Measurements from ENCODE around the gene OR51A2. TPM values are rescaled to one million over a fixed set of nuclear protein-coding genes. Genes with fewer than 3 reads are reported as not detected.

OR51A2 gene
- polyA plus RNA-seq, 2 donors, result not detected

DNA sequence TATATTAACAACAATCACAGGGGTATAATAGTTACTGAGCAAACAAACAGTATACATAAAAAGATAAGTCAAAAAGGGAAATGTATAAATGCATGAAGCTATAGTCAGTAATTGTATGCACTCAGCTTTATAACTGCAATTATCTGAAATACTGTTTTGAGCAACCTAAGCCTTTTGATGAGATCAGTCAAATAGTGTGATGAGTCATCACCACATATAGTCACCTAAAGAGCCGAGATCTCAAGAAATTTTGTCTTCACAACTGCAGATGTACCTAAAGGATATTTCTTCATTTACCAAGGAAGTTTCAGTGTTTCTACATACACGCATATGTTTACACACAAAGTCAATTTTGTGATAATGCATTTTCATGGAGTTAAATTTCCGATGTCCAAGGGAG, 5.4 kb upstream of the OR51A2 start:
- no peaks in the 10 kb centered on the region for H3K36me3 ChIP-seq (ENCODE audit: control insufficient read depth in 2 of 2, insufficient read depth in 2 of 2, low read length in 1 of 2)
- WGBS, 2 donors, result 73 to 78% methylated on average over 3 of the region's 3 CpGs

GRCh38 chr11:4957396-4957795, 1.9 kb upstream of the OR51A2 start:
- Histone ChIP-seq H3K9me3 (ENCODE audit: control insufficient read depth in 2 of 2, insufficient read depth in 1 of 2, low read depth in 1 of 2, low read length in 1 of 2) (no peaks in the 10 kb centered on the region), H3K36me3 (ENCODE audit: control insufficient read depth in 2 of 2, insufficient read depth in 2 of 2, low read length in 1 of 2) (no peaks in the 10 kb centered on the region), H3K4me3 (ENCODE audit: low read depth in 1 of 2, low read length in 2 of 2) (no peak overlapping the region), H3K4me1 (ENCODE audit: control insufficient read depth in 2 of 2, insufficient read depth in 2 of 2, low read length in 1 of 2) (no peaks in the 10 kb centered on the region), H3K27me3 (ENCODE audit: control insufficient read depth in 1 of 2, insufficient read depth in 2 of 2, low read length in 2 of 2) (no peaks in the 10 kb centered on the region), H3K27ac (ENCODE audit: low read depth in 2 of 2, low read length in 1 of 2) (no peak overlapping the region)
- 73 to 85% methylated on average over 4 of the region's 4 CpGs for WGBS, 2 donors

More for the DNA sequence above, 5.4 kb upstream of the OR51A2 start:
- Histone ChIP-seq H3K9me3 (ENCODE audit: control insufficient read depth in 2 of 2, insufficient read depth in 1 of 2, low read depth in 1 of 2, low read length in 1 of 2) (no peaks in the 10 kb centered on the region), H3K4me3 (ENCODE audit: low read depth in 1 of 2, low read length in 2 of 2) (no peak overlapping the region), H3K4me1 (ENCODE audit: control insufficient read depth in 2 of 2, insufficient read depth in 2 of 2, low read length in 1 of 2) (no peaks in the 10 kb centered on the region), H3K27me3 (ENCODE audit: control insufficient read depth in 1 of 2, insufficient read depth in 2 of 2, low read length in 2 of 2) (no peaks in the 10 kb centered on the region), H3K27ac (ENCODE audit: low read depth in 2 of 2, low read length in 1 of 2) (no peak overlapping the region)

- Histone ChIP-seq H3K27me3 (ENCODE audit: control insufficient read depth in 1 of 2, insufficient read depth in 2 of 2, low read length in 2 of 2) (no peaks in the 10 kb centered on the region), H3K27ac (ENCODE audit: low read depth in 2 of 2, low read length in 1 of 2) (no peak within 1 kb of the TSS), H3K4me3 (ENCODE audit: low read depth in 1 of 2, low read length in 2 of 2) (no peak within 1 kb of the TSS), H3K4me1 (ENCODE audit: control insufficient read depth in 2 of 2, insufficient read depth in 2 of 2, low read length in 1 of 2) (no peaks in the 10 kb centered on the region), H3K9me3 (ENCODE audit: control insufficient read depth in 2 of 2, insufficient read depth in 1 of 2, low read depth in 1 of 2, low read length in 1 of 2) (no peaks in the 10 kb centered on the region), H3K36me3 (ENCODE audit: control insufficient read depth in 2 of 2, insufficient read depth in 2 of 2, low read length in 1 of 2) (no peaks in the 10 kb centered on the region)
These were observed 8.0 kb downstream of the OR51A2 start, which contains the start of gene OR51A4 for GRCh38 chr11:4947505-4947904. Gene OR51A4 (minus strand): TSS chr11:4947605. CDS start chr11:4947100, 505 bp downstream.

GRCh38 chr11:4936745-4937144, 18.8 kb downstream of the OR51A2 start:
- Histone ChIP-seq H3K27ac (ENCODE audit: low read depth in 2 of 2, low read length in 1 of 2) (no peak overlapping the region), H3K4me3 (ENCODE audit: low read depth in 1 of 2, low read length in 2 of 2) (no peak overlapping the region), H3K27me3 (ENCODE audit: control insufficient read depth in 1 of 2, insufficient read depth in 2 of 2, low read length in 2 of 2) (no peaks in the 10 kb centered on the region), H3K4me1 (ENCODE audit: control insufficient read depth in 2 of 2, insufficient read depth in 2 of 2, low read length in 1 of 2) (no peaks in the 10 kb centered on the region), H3K9me3 (ENCODE audit: control insufficient read depth in 2 of 2, insufficient read depth in 1 of 2, low read depth in 1 of 2, low read length in 1 of 2) (no peaks in the 10 kb centered on the region), H3K36me3 (ENCODE audit: control insufficient read depth in 2 of 2, insufficient read depth in 2 of 2, low read length in 1 of 2) (no peaks in the 10 kb centered on the region)
- WGBS, 2 donors, result 69 to 76% methylated on average over 3 of the region's 3 CpGs

DNA sequence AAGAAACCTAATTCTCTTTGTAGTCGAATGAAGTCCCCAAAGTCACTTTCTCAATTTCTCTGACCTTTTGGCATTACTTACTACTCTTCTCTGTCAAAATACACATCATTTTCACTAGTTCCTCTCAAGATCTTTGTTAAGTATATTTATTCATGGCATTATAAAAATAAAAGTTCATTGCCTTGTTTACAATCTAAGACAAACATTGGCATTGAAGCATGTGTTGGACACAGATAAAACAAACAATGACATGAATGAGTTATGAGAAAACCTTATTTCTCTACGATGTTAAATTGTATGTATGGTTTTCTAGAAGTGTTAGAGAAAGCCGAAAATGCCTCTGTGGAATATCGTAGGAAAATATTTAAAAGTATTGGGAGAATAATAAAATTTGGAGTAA, 22.8 kb downstream of the OR51A2 start:
- Histone ChIP-seq H3K27ac (ENCODE audit: low read depth in 2 of 2, low read length in 1 of 2) (no peak overlapping the region), H3K4me3 (ENCODE audit: low read depth in 1 of 2, low read length in 2 of 2) (no peak overlapping the region), H3K4me1 (ENCODE audit: control insufficient read depth in 2 of 2, insufficient read depth in 2 of 2, low read length in 1 of 2) (no peaks in the 10 kb centered on the region), H3K36me3 (ENCODE audit: control insufficient read depth in 2 of 2, insufficient read depth in 2 of 2, low read length in 1 of 2) (no peaks in the 10 kb centered on the region), H3K9me3 (ENCODE audit: control insufficient read depth in 2 of 2, insufficient read depth in 1 of 2, low read depth in 1 of 2, low read length in 1 of 2) (no peaks in the 10 kb centered on the region), H3K27me3 (ENCODE audit: control insufficient read depth in 1 of 2, insufficient read depth in 2 of 2, low read length in 2 of 2) (no peaks in the 10 kb centered on the region)
- 70 to 72% methylated on average over 4 of the region's 4 CpGs for WGBS, 2 donors

- Histone ChIP-seq H3K9me3 (ENCODE audit: control insufficient read depth in 2 of 2, insufficient read depth in 1 of 2, low read depth in 1 of 2, low read length in 1 of 2) (no peaks in the 10 kb centered on the region), H3K4me1 (ENCODE audit: control insufficient read depth in 2 of 2, insufficient read depth in 2 of 2, low read length in 1 of 2) (no peaks in the 10 kb centered on the region), H3K27me3 (ENCODE audit: control insufficient read depth in 1 of 2, insufficient read depth in 2 of 2, low read length in 2 of 2) (no peaks in the 10 kb centered on the region), H3K27ac (ENCODE audit: low read depth in 2 of 2, low read length in 1 of 2) (no peak overlapping the region), H3K4me3 (ENCODE audit: low read depth in 1 of 2, low read length in 2 of 2) (no peak overlapping the region), H3K36me3 (ENCODE audit: control insufficient read depth in 2 of 2, insufficient read depth in 2 of 2, low read length in 1 of 2) (no peaks in the 10 kb centered on the region)
These were observed 28.9 kb downstream of the OR51A2 start for GRCh38 chr11:4926608-4927007.

GRCh38 chr11:4924239-4924638, 31.3 kb downstream of the OR51A2 start, which contains the start of gene OR51G1:
Gene OR51G1 (minus strand): TSS chr11:4924339. CDS start chr11:4924339, 0 bp downstream.
- H3K9me3 ChIP-seq (ENCODE audit: control insufficient read depth in 2 of 2, insufficient read depth in 1 of 2, low read depth in 1 of 2, low read length in 1 of 2), result no peaks in the 10 kb centered on the region
- H3K27me3 ChIP-seq (ENCODE audit: control insufficient read depth in 1 of 2, insufficient read depth in 2 of 2, low read length in 2 of 2), result no peaks in the 10 kb centered on the region
- no peak within 1 kb of the TSS for H3K27ac ChIP-seq (ENCODE audit: low read depth in 2 of 2, low read length in 1 of 2)
- no peaks in the 10 kb centered on the region for H3K36me3 ChIP-seq (ENCODE audit: control insufficient read depth in 2 of 2, insufficient read depth in 2 of 2, low read length in 1 of 2)
- no peaks in the 10 kb centered on the region for H3K4me1 ChIP-seq (ENCODE audit: control insufficient read depth in 2 of 2, insufficient read depth in 2 of 2, low read length in 1 of 2)
- no peak within 1 kb of the TSS for H3K4me3 ChIP-seq (ENCODE audit: low read depth in 1 of 2, low read length in 2 of 2)
- 79 to 100% methylated on average over 1 of the region's 1 CpG for WGBS, 2 donors

GRCh38 chr11:4922304-4922703, 33.2 kb downstream of the OR51A2 start:
- H3K27me3 ChIP-seq (ENCODE audit: control insufficient read depth in 1 of 2, insufficient read depth in 2 of 2, low read length in 2 of 2), result no peaks in the 10 kb centered on the region
- no peaks in the 10 kb centered on the region for H3K36me3 ChIP-seq (ENCODE audit: control insufficient read depth in 2 of 2, insufficient read depth in 2 of 2, low read length in 1 of 2)
- H3K4me1 ChIP-seq (ENCODE audit: control insufficient read depth in 2 of 2, insufficient read depth in 2 of 2, low read length in 1 of 2), result no peaks in the 10 kb centered on the region
- 41 to 61% methylated on average over 1 of the region's 1 CpG for WGBS, 2 donors
- H3K4me3 ChIP-seq (ENCODE audit: low read depth in 1 of 2, low read length in 2 of 2), result no peak overlapping the region
- H3K27ac ChIP-seq (ENCODE audit: low read depth in 2 of 2, low read length in 1 of 2), result no peak overlapping the region
- H3K9me3 ChIP-seq (ENCODE audit: control insufficient read depth in 2 of 2, insufficient read depth in 1 of 2, low read depth in 1 of 2, low read length in 1 of 2), result no peaks in the 10 kb centered on the region

DNA sequence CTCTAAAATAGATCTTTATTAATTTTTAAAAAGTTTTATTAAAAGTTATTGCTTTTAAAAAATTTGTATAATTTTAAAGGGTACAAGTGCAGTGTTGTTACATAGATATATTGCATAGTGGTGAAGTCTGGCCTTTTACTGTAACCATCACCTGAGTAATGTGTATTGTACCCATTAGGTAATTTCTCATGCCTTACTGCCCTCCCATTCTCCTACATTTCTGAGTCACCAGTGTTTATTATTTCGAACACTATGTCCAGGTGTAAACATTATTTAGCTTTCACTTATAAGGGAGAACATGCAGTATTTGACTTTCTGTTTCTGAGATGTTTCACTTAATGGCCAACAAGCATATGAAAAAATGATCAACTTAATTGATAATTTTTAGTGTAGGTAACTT, 33.7 kb downstream of the OR51A2 start:
- WGBS, 2 donors, result 67 to 79% methylated on average over 1 of the region's 1 CpG
- H3K9me3 ChIP-seq (ENCODE audit: control insufficient read depth in 2 of 2, insufficient read depth in 1 of 2, low read depth in 1 of 2, low read length in 1 of 2), result no peaks in the 10 kb centered on the region

DNA sequence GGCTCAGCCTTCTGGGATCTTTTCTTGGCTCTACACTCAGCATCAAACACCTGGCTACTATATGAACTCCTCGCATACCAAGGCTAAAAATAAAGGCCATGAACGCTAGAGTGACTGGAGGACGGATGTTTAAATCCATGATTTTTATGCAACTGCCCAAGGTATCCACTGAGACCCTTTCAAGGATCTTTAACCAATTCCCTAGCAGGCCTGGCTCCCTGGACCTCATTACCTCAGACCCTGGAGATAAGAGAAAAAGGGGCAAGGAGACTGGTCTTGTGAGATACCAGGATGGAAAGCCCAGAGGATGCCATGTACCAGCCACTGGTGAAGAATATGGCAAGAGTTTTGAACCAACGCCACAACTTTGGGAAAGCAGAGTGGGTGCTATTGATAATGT, 36.3 kb downstream of the OR51A2 start, which contains the start of gene OR51G2:
OR51G2 (minus strand) TSS at position 101 of the 400 bp plus-strand sequence. CDS start 3,687 bp downstream, outside the sequence.
- no peaks in the 10 kb centered on the region for H3K4me1 ChIP-seq (ENCODE audit: control insufficient read depth in 2 of 2, insufficient read depth in 2 of 2, low read length in 1 of 2)
- H3K4me3 ChIP-seq (ENCODE audit: low read depth in 1 of 2, low read length in 2 of 2), result no peak within 1 kb of the TSS
- 77 to 90% methylated on average over 4 of the region's 4 CpGs for WGBS, 2 donors
- H3K27me3 ChIP-seq (ENCODE audit: control insufficient read depth in 1 of 2, insufficient read depth in 2 of 2, low read length in 2 of 2), result no peaks in the 10 kb centered on the region
- no peaks in the 10 kb centered on the region for H3K36me3 ChIP-seq (ENCODE audit: control insufficient read depth in 2 of 2, insufficient read depth in 2 of 2, low read length in 1 of 2)
- no peak within 1 kb of the TSS for H3K27ac ChIP-seq (ENCODE audit: low read depth in 2 of 2, low read length in 1 of 2)
- no peaks in the 10 kb centered on the region for H3K9me3 ChIP-seq (ENCODE audit: control insufficient read depth in 2 of 2, insufficient read depth in 1 of 2, low read depth in 1 of 2, low read length in 1 of 2)

More for the DNA sequence above, 33.7 kb downstream of the OR51A2 start:
- H3K27ac ChIP-seq (ENCODE audit: low read depth in 2 of 2, low read length in 1 of 2), result no peak overlapping the region
- H3K27me3 ChIP-seq (ENCODE audit: control insufficient read depth in 1 of 2, insufficient read depth in 2 of 2, low read length in 2 of 2), result no peaks in the 10 kb centered on the region
- no peaks in the 10 kb centered on the region for H3K4me1 ChIP-seq (ENCODE audit: control insufficient read depth in 2 of 2, insufficient read depth in 2 of 2, low read length in 1 of 2)
- no peak overlapping the region for H3K4me3 ChIP-seq (ENCODE audit: low read depth in 1 of 2, low read length in 2 of 2)
- H3K36me3 ChIP-seq (ENCODE audit: control insufficient read depth in 2 of 2, insufficient read depth in 2 of 2, low read length in 1 of 2), result no peaks in the 10 kb centered on the region

All from esophagus (tissue), 2 donors.